ENCODE measurements around the gene TMPRSS4. TPM values are rescaled to one million over a fixed set of nuclear protein-coding genes. Genes with fewer than 3 reads are reported as not detected.

Gene TMPRSS4
- total and polyA plus RNA-seq, 9 of the 15 experiments (the other 6 are each of a cell fraction or from before 2014, with no cell fraction given), result 4.0 to 10.0 (median 5.6) TPM

DNA sequence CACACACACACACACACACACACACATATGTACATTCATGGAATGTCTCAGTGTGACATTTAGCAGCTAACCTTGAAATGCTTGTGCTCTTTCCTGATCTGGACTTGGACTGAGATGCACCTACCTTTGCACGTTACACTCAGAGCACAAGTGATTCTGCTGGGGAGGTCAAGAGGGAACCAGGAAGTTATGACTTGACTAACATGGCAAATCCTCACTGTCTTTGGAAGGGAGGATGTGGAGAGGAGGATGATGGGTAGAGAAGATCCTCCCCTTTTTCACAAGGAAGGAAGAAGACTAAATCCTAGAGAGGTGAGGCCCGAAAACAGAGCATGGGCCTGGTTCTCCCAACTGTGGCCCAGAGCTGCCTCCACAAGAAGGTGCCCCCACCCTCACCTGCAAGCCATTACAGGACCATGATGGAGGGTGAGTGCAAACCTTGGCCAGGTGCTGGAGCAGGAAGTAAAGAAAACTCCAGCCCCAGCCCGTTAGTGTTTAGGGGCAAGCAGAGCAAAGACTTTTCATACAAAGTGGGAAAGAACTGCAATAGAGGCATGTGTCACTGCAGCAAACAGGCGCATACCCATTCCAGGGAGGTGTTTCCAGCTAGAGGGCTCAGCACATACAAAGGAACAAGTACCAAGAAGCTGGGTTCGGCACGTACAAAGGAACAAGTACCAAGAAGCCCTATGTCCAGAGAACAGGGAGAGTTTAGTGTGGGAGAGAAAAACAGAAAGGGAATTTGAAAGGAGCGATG is 49.4 kb downstream of the TMPRSS4 start (continued):
- TF ChIP-seq MTA1 (IDR thresholded peaks at IDR 0.05; ENCODE audit: borderline replicate concordance), result no peak
- TF ChIP-seq ZNF717 (CRISPR knock-in tag; IDR thresholded peaks at IDR 0.05), result peak; percentile 84; the same call in 1 of the 2 replicates
- TF ChIP-seq ARHGAP35 (IDR thresholded peaks at IDR 0.05; ENCODE audit: partially characterized antibody), result peak; percentile 70
- no peak for TF ChIP-seq FIP1L1 (IDR thresholded peaks at IDR 0.05; ENCODE audit: low read depth, low read length, poor library complexity, severe bottlenecking)
- peak; percentile 37; the same call in 1 of the 2 replicates for TF ChIP-seq NCOR1 (IDR thresholded peaks at IDR 0.05)
- no peak for TF ChIP-seq BCOR (IDR thresholded peaks at IDR 0.05)
- TF ChIP-seq KDM4B (IDR thresholded peaks at IDR 0.05; ENCODE audit: borderline replicate concordance in 2 of 2, low read depth in 1 of 2), result peak in 1 of 2 experiments; percentile 82; a peak in 1 of 4 replicates
- no peak for TF ChIP-seq SNRNP70 (optimal IDR thresholded peaks at IDR 0.05; ENCODE audit: low read depth, low read length)
- TF ChIP-seq FOXK1 (CRISPR knock-in tag; IDR thresholded peaks at IDR 0.05; ENCODE audit: borderline replicate concordance), result no peak
- no peak for TF ChIP-seq MAFG (tag; conservative IDR thresholded peaks at IDR 0.05)
- no peak for TF ChIP-seq NR3C1 (CRISPR knock-in tag; IDR thresholded peaks at IDR 0.05)
- TF ChIP-seq MAFF (IDR thresholded peaks at IDR 0.05; ENCODE audit: low read length), result no peak
- no peak for TF ChIP-seq SP2 (IDR thresholded peaks at IDR 0.05; ENCODE audit: extremely low read depth, low read depth, low read length, poor library complexity, severe bottlenecking)
- no peak for TF ChIP-seq SRSF3 (IDR thresholded peaks at IDR 0.05; ENCODE audit: insufficient read depth, low read length)
- no peak for TF ChIP-seq TCF7L2 (IDR thresholded peaks at IDR 0.05; ENCODE audit: low read depth, low read length)
- TF ChIP-seq, protein P1, sequence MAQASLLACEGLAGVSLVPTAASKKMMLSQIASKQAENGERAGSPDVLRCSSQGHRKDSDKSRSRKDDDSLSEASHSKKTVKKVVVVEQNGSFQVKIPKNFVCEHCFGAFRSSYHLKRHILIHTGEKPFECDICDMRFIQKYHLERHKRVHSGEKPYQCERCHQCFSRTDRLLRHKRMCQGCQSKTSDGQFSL (CRISPR knock-in tag; IDR thresholded peaks at IDR 0.05), result no peak
- TF ChIP-seq, protein P1 (tag; IDR thresholded peaks at IDR 0.05), result no peak
- TF ChIP-seq KAT2B (IDR thresholded peaks at IDR 0.05; ENCODE audit: low read depth, low read length), result no peak
- TF ChIP-seq, protein P2, sequence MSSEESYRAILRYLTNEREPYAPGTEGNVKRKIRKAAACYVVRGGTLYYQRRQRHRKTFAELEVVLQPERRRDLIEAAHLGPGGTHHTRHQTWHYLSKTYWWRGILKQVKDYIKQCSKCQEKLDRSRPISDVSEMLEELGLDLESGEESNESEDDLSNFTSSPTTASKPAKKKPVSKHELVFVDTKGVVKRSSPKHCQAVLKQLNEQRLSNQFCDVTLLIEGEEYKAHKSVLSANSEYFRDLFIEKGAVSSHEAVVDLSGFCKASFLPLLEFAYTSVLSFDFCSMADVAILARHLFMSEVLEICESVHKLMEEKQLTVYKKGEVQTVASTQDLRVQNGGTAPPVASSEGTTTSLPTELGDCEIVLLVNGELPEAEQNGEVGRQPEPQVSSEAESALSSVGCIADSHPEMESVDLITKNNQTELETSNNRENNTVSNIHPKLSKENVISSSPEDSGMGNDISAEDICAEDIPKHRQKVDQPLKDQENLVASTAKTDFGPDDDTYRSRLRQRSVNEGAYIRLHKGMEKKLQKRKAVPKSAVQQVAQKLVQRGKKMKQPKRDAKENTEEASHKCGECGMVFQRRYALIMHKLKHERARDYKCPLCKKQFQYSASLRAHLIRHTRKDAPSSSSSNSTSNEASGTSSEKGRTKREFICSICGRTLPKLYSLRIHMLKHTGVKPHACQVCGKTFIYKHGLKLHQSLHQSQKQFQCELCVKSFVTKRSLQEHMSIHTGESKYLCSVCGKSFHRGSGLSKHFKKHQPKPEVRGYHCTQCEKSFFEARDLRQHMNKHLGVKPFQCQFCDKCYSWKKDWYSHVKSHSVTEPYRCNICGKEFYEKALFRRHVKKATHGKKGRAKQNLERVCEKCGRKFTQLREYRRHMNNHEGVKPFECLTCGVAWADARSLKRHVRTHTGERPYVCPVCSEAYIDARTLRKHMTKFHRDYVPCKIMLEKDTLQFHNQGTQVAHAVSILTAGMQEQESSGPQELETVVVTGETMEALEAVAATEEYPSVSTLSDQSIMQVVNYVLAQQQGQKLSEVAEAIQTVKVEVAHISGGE (CRISPR knock-in tag; IDR thresholded peaks at IDR 0.05), result no peak
- no peak for TF ChIP-seq HMGXB4 (CRISPR knock-in tag; IDR thresholded peaks at IDR 0.05)
